RWPE2 (cell line): Measurements from ENCODE around the gene CENPQ.
A peak's percentile ranks its signal among the peaks of the same experiment; 100 is the strongest.

ENCODE experiments used
- ATAC-seq: fragments of 200-7000 bp; cut with Tn5 transposase; 3 replicates; pipeline ENCODE4 v1.9.1; 2021; ENCODE audit warnings: low read depth
- DNase-seq: peaks from one replicate; pipeline ENCODE4 v3.0.0-alpha.2; 2020; ENCODE audit warnings: low spot score
- H3K27ac ChIP-seq: fragments of 450-650 bp; 2 replicates; pipeline ENCODE4 v1.5.1; 2017; ENCODE audit warnings: mild to moderate bottlenecking; ENCODE audit not compliant: poor library complexity, severe bottlenecking
- H3K27me3 ChIP-seq: fragments of 250-450 bp; sonication (Bioruptor Pico); 2 replicates; pipeline ENCODE4 v1.5.1; 2021; ENCODE audit warnings: mild to moderate bottlenecking, moderate library complexity; ENCODE audit not compliant: insufficient read depth, poor library complexity, severe bottlenecking
- H3K36me3 ChIP-seq: fragments of 250-450 bp; sonication (Bioruptor Pico); 2 replicates; pipeline ENCODE4 v1.5.1; 2020; ENCODE audit warnings: low read depth, mild to moderate bottlenecking, moderate library complexity
- H3K4me1 ChIP-seq: fragments of 250-450 bp; sonication (Bioruptor Pico); 2 replicates; pipeline ENCODE4 v1.5.1; 2021; ENCODE audit warnings: mild to moderate bottlenecking, moderate library complexity; ENCODE audit not compliant: insufficient read depth, poor library complexity, severe bottlenecking
- H3K4me3 ChIP-seq: fragments of 250-450 bp; sonication (Bioruptor Pico); 2 replicates; pipeline ENCODE4 v1.5.1; 2021; ENCODE audit warnings: mild to moderate bottlenecking, moderate library complexity; ENCODE audit not compliant: severe bottlenecking
- H3K9me3 ChIP-seq: fragments of 250-450 bp; sonication (Bioruptor Pico); 2 replicates; pipeline ENCODE4 v1.5.1; 2021; ENCODE audit warnings: mild to moderate bottlenecking, moderate library complexity; ENCODE audit not compliant: severe bottlenecking
- TF ChIP-seq, protein P1 (sequence below): fragments of 450-650 bp; IDR thresholded peaks from one replicate; pipeline ENCODE4 v1.5.1; 2017; ENCODE audit warnings: mild to moderate bottlenecking, moderate library complexity; ENCODE audit not compliant: poor library complexity, severe bottlenecking

The CENPQ gene

GRCh38 chr6:49514571-49515484 lies 51.7 kb downstream of the CENPQ start:
- H3K4me1 ChIP-seq = peaks cover 2% of the 10 kb centered on the region
- H3K9me3 ChIP-seq = no peaks in the 10 kb centered on the region
- H3K36me3 ChIP-seq = no peaks in the 10 kb centered on the region
- DNase-seq (no peak), ATAC-seq (peak; percentile 62)
- no peaks in the 10 kb centered on the region for H3K27me3 ChIP-seq
- H3K27ac ChIP-seq = peak overlapping the region; percentile 21
- no peak overlapping the region for H3K4me3 ChIP-seq
- TF ChIP-seq, protein P1, sequence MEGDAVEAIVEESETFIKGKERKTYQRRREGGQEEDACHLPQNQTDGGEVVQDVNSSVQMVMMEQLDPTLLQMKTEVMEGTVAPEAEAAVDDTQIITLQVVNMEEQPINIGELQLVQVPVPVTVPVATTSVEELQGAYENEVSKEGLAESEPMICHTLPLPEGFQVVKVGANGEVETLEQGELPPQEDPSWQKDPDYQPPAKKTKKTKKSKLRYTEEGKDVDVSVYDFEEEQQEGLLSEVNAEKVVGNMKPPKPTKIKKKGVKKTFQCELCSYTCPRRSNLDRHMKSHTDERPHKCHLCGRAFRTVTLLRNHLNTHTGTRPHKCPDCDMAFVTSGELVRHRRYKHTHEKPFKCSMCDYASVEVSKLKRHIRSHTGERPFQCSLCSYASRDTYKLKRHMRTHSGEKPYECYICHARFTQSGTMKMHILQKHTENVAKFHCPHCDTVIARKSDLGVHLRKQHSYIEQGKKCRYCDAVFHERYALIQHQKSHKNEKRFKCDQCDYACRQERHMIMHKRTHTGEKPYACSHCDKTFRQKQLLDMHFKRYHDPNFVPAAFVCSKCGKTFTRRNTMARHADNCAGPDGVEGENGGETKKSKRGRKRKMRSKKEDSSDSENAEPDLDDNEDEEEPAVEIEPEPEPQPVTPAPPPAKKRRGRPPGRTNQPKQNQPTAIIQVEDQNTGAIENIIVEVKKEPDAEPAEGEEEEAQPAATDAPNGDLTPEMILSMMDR = no peak

DNA sequence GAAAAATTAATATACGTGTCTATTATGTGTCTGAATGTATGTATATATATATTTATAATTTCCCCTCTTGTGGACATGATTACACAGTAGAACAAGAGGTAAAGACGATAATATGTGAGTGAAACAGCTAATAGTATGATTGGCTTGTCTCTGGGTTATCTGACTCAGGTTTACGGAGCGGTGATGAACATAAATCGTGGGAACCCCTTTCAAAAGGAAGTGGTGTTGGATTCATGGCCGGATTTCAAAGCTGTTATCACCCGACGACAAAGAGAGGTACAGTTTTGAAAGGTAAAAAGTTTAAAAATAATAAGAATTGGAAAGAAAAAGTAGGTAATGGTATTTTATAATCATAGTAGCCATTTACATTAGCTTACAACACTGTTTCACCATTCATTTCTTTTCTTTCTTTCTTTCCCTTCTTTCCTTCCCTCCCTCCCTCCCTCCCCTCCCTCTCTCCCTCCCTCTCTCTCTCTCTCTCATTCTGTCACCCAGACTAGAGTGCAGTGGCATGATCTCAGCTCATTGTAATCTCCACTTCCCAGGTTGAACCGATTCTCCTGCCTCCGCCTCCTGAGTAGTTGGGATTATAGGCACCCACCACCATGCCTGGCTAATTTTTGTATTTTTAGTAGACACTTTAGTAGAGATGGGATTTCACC lies 52.4 kb downstream of the CENPQ start:
- TF ChIP-seq, protein P1 = no peak
- DNase-seq = no peak
- H3K4me1 ChIP-seq = peaks cover 2% of the 10 kb centered on the region
- H3K4me3 ChIP-seq = no peak overlapping the region
- no peaks in the 10 kb centered on the region for H3K36me3 ChIP-seq
- no peak for ATAC-seq
- no peaks in the 10 kb centered on the region for H3K27me3 ChIP-seq
- no peaks in the 10 kb centered on the region for H3K9me3 ChIP-seq
- peak overlapping the region; percentile 21 for H3K27ac ChIP-seq

DNA sequence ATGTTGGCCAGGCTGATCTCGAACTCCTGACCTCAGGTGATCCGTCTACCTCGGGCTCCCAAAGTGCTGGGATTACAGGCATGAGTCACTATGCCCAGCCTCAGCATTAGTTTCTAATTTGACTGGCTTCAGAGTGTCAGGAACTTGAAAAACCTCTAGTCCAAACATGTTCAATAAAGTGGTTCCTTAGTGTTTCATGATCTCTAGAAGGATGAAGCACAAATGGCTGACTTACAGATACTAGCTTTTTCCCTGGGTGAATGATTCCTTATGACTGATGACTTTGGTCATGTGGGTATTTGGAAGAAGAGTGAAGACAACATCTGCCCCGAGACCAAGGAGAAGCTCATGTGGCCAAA lies 53.0 kb downstream of the CENPQ start:
- Histone ChIP-seq H3K36me3 (no peaks in the 10 kb centered on the region), H3K27me3 (no peaks in the 10 kb centered on the region), H3K4me3 (no peak overlapping the region), H3K9me3 (no peaks in the 10 kb centered on the region), H3K27ac (no peak overlapping the region), H3K4me1 (peaks cover 2% of the 10 kb centered on the region)
- TF ChIP-seq, protein P1 = no peak
- no peak for DNase-seq
- no peak for ATAC-seq

GRCh38 chr6:49517919-49518318 lies 54.7 kb downstream of the CENPQ start:
- TF ChIP-seq, protein P1 = no peak
- Histone ChIP-seq H3K9me3 (no peaks in the 10 kb centered on the region), H3K27ac (no peak overlapping the region), H3K4me3 (no peak overlapping the region), H3K4me1 (peaks cover 2% of the 10 kb centered on the region), H3K27me3 (no peaks in the 10 kb centered on the region), H3K36me3 (no peaks in the 10 kb centered on the region)
- ATAC-seq (no peak), DNase-seq (no peak)

GRCh38 chr6:49519660-49520059 lies 56.5 kb downstream of the CENPQ start:
- no peak overlapping the region for H3K27ac ChIP-seq
- no peak for ATAC-seq
- no peaks in the 10 kb centered on the region for H3K27me3 ChIP-seq
- TF ChIP-seq, protein P1 = no peak
- no peak for DNase-seq
- no peak overlapping the region for H3K4me3 ChIP-seq
- H3K36me3 ChIP-seq = no peaks in the 10 kb centered on the region
- H3K4me1 ChIP-seq = peaks cover 2% of the 10 kb centered on the region
- no peaks in the 10 kb centered on the region for H3K9me3 ChIP-seq
